ENCODE data around the gene GLIPR1L2.
"Not testable (repeated sequence)": the region's sequence is repeated elsewhere in the genome, so short reads cannot be mapped to it uniquely, and the experiment has no call there.

Gene GLIPR1L2

DNA sequence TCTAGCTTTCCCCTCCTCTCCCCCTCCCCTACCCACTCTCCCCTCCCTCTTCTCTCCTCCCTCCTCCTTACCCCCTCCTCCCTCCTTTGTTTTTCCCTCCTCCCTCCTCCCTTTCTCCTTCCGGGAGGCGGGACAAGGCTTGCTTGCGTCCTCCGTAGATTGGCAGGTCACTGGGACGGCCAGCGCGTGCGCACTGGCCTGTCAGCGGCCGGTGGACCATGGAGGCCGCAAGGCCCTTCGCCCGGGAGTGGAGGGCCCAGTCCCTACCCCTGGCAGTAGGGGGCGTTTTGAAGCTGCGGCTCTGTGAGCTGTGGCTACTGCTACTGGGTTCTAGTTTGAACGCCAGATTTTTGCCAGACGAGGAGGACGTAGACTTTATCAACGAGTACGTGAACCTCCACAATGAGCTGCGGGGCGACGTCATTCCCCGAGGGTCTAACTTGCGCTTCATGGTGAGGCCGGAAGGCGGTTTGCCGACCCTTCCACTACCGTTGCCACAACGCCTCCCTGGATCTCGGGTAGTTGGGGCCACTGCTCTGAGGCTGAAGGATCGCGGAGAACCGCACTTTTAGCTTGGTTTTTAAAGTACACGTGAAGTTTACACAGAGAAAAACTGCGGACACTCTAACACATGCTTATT is at the start of gene GLIPR1L2:
Gene GLIPR1L2 (plus strand): TSS at position 191 of the 640 bp plus-strand sequence. CDS start 28 bp downstream, at position 219.
- DNase-seq = peak; percentile 92

DNA sequence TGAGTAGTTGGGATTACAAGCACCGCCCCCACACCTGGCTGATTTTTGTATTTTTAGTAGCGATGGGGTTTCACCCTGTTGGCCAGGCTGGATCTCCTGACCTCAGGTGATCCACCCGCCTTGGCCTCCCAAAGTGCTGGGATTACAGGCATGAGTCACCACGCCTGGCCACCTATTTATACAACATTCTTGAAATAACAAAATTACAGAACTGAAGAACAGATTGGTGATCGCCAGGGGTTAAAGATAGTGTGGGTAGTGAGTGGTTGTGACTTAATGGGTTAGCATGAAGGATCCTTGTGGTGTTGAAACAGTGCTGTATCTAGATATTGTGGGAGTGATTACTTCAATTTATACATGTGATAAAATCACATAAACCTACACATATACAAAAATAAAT is 49.0 kb upstream of the GLIPR1L2 start:
- DNase-seq = no peak

DNA sequence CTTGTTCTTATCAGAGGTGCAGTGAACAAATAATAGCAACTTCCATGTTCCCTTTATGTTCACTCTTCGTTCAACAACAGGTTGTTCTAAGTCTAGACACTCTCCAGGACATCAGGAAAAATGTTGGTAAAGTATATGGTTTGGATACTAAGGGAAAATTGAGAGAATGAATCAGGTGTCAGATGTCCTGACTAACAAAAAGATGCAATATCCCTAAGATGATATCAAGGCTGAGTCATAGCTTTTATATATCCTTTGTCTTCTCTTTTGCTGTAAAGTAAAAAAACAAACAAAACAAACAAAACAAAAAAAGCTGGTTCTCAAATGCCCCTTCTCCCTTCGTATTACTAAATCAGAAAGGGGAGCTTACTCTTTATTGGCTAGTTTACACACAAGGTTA is 45.4 kb upstream of the GLIPR1L2 start:
- DNase-seq = no peak

DNA sequence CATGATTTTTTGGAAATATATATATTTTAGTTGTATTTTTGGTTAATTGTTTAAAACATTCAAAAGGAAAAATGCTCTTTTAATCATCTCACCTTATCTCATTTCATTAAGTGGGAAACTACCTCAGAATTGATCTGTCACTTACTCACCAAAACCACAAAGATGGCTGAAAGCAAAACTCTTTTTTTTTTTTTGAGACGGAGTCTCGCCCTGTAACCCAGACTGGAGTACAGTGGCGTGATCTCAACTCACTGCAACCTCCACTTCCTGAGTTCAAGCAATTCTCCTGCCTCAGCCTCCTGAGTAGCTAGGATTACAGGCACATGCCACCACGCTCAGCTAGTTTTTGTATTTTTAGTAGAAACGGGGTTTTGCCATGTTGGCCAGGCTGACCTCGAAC is 44.7 kb upstream of the GLIPR1L2 start:
- DNase-seq = not testable (repeated sequence)

DNA sequence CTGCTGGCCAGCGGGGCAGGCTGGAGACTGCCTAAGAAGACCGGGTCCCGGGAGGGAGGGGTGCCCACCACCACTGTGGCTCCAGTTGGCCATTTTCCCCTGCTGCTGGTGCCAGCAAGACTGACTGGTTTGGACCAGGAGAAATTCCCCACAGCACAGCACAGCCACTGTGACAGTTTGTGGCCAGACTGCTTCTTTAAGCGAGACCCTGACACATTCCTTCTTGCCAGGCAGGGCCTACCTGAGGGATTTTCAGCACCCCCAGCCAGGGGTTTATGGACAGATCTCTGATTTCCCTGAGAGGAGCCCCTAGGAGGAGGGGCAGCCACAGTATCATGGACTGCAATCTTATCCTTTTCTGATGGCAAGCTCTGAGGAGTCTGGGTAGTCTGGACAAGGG is 40.9 kb upstream of the GLIPR1L2 start:
- DNase-seq = no peak

DNA sequence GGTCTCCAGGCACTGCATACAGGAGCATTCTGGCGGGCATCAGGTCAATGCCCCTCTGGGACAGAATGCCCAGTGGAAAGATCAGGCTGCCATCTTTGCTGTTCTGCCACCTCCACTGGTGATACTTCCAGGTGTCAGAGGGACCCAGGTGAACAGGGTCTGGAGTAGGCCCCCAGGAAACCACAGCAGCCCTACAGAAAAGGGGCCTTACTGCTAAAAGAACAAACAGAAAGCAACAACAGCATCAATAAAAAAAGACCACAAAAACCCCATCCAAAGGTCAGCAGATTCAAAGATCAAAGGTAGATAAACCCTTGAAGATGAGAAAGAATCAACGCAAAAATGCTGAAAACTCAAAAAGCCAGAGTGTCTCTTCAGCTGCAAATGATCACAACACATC is 40.5 kb upstream of the GLIPR1L2 start:
- DNase-seq = no peak

DNA sequence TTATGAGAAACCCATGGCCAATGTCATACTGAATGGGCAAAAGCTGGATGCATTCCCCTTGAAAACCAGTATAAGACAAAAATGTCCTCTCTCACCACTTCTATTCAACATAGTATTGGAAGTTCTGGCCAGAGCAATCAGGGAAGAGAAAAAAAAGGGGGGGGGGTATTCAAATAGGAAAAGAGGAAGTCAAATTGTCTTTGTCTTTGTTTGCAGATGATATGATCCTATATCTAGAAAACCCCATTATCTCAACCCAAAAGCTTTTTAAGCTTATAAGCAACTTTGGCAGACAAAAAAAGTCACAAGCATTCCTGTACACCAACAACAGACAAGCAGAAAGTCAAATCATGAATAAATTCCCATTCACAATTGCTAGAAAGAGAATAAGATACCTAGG is 36.9 kb upstream of the GLIPR1L2 start:
- no peak for DNase-seq

DNA sequence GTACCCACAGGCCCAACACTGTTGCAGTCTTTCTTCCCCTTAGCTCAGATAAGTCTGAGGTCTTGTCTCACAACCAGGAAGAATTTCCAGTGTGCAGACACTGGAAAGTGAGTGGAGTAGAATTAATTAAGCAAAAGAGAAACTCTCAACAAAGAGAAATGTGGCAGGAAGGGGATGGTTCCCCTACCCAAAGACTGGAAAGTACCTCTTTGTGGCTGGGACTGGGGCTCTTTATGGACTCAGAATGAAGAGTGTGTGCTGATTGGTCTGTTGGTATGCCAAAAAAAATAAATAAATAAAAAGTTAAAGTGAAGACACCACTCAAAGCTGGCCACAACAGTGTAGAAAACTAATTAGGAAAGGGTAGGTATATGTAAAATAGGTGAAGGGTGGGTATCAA is 30.0 kb upstream of the GLIPR1L2 start:
- DNase-seq = no peak

DNA sequence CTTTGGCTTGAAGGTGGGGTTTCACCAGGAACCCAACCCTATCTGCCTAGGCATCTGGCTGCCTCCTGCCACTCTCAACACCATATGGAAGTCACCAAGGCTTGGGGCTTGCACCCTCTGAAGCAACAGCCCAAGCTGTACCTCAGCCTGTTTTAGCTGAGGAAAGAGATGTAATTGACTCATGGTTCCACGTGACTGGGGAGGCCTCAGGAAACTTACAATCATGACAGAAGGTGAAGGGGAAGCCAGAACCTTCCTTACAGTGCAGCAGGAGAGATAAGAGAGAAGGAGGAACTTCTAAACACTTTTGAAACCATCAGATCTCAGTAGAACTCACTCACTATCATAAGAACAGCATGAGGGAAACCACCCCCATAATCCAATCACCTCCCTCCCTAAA is 29.5 kb upstream of the GLIPR1L2 start:
- DNase-seq = no peak

DNA sequence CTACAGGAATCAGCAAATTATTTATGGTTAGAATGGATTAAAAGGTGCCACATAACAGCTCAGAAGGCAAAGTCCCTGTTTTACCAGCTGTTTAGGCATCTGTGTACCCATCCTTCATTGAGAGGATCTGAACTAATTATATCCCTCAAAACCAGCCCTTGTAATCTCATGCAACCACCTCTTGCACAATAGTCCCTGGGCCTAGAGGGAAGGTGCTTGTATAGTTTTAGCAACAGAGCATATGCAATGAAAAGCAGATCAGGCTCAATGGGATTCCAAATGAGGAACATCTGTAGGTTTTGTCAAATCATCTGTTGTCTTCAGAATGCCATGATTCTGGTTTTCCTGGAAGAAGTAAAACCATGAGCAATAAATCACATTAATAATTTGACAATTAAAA is 26.0 kb upstream of the GLIPR1L2 start:
- DNase-seq = no peak

DNA sequence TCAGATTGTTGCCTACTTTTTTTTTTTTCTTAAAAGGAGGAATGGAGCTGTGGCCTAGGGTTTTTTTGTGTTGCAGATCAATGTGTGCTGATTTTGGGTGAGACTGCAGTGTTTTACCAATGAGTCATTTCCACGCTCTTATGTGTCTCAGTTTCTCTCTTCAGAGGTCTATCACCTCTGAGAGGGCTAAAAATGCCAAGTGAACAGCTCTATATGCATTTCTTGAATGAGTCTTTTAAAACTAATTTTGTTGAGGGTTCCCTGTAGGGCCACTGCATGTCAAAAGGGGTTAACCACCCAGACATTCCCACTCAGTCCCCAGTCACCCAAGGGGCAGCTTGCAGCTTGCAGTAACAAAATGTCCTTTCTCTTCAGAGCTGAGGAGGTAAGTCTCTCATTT is 24.3 kb upstream of the GLIPR1L2 start:
- DNase-seq = no peak

DNA sequence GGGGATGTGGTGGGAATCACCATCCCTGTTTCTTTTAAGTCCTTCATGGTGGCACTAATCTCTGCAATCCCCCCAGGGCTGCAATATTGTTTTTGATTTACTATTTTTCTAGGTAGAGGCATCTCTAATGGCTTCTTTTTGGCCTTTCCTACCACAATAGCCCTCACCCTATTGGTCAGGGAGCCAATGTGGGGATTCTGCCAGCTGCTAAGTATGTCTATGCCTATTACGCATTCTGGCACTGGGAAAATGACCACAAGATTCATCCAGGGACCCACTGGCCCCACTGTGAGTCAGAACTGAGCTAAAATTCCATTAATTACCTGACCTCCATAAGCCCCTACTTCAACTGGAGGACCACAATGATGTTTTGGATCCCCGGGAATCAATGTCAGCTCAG is 15.9 kb upstream of the GLIPR1L2 start:
- DNase-seq = no peak

DNA sequence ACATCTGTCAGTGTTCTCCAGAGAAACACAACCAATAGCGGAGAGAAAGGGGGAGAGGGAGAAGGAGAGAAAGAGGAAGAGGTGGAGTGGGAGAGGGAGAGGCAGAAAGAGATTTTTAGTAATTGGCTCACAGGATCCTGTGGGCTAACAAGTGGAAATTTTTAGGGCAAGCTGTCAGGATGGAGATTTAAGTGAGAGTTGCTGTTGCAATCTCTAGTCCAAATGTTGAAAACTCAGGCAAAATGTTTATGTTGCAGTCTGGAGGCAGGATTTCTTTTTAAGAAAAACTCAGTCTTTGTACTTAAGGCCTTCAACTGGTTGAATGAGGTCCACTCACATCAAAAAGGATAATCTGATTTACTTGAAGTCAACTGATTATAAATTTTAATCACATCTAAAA is 12.5 kb upstream of the GLIPR1L2 start:
- no peak for DNase-seq

DNA sequence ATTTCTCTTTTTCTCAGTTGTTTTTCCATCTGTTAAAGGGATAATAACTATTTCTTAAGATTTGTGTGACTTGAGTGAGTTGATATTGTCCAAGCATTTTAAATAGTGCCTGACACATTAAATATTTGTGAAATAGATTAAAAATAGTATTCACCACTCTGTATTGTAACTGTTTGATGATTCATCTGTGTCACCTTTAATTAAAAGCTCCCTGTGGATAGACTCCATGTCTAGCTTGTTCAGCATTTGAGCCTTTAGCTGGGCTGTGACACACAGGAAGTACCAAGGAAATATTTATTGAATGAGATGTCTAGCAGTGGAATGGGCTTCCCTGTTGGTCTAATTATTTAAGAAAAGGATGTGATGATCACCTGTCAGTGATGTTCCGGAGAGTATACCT is 1.8 kb upstream of the GLIPR1L2 start:
- no peak for DNase-seq

DNA sequence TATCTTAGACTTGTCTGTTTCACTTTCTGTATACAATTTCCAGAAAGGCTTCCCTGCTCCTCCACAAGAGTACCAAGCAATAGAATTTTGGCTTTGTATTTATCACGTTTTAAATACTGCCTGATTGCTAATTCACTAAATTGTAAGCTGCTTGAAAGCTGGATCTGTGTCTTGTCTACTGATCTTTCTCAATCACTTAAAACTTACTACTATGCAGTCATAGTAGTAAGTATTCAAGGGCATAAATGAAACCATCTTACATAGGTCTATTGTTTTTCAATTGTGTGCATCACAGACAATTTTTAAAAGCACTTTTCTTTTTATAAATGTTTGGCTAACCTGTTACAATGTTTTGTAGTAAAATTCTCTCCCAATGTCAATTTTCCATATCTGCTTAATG is 1.2 kb upstream of the GLIPR1L2 start:
- no peak for DNase-seq

DNA sequence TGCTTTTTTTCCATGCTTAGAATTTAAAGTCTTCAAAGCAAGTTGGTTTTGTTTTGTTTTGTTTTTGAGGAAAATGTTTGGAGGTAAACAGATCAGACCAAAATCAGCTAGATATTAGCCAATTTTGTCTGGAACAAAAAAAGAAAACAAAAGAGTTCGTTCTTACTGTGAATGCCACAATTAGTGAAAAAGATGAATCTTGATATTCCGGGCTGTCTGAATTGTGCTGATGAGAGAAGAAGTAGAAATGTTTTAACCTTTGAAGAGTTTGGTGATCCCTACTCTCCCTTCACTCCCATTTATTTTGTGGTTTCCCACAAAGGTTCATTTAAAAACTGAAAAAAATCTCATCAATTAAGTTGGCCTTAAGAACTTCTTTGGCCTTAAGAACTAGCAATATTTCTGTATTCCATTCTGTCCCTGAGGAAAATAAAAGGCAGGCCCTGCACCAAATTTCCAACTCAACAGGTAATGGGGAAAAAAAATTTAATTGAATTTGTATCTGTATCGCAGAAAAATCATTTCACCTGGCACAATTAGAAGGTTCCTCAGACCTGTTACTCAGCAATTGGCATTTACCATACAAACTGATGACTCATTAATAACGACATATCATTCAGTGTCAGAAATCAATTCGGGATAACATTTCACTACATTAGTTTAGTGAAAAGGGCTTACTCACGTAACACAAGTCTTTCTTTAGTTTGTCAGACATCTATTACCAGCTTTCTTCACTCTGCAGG is 562 bp upstream of the GLIPR1L2 start:
- DNase-seq = no peak

DNA sequence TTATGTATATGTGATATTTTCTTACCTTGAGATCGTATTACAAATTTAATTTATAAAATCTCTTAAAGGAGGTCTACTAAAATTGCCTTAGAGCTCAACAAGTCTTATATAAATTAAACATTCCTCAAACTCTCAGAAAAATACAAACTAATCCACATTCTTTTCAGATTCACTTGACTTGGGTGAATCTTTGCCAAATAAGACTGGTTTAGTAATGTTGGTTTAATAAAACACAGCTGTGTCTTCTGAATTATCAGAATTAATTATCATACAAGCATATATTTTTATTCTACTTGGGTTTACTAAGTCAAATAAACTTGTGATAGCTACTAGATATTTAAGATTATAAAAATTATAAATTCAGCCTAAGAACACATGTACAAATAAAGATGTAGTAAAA is 13.3 kb downstream of the GLIPR1L2 start:
- no peak for DNase-seq

DNA sequence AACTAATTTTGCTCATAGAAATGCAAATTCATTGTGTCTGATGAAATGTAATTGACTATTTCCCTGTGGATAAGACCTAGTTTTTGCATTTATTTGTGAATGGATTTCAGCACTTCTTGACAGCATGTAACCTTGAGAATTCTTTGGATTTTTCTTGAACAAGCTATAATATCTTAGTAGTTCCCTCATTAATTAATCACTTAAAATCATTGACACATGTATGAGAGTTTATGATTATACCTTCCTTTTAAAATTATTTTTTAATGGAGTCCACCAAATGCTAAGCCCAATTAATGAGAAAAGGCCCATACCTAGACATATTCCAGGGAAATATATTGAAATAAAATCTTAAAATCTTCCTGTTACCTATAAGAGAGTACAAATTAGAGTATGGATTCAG is 16.8 kb downstream of the GLIPR1L2 start:
- no peak for DNase-seq

DNA sequence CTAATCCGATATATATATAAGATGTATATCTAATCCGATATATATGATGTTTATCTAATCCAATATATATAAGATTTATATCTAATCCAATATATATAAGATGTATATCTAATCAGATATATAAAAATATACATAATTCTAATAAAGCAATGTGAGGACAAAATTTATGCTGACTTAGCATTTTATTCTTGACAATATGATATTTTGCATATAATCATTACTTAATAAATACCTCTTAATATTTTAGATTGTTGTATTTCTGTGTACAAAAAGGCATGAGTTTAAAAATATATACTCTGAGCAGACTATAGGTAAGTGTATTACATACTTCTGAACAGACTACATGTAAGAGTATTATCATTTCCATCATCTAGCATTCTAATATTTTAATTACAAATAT is 18.9 kb downstream of the GLIPR1L2 start:
- DNase-seq = no peak

DNA sequence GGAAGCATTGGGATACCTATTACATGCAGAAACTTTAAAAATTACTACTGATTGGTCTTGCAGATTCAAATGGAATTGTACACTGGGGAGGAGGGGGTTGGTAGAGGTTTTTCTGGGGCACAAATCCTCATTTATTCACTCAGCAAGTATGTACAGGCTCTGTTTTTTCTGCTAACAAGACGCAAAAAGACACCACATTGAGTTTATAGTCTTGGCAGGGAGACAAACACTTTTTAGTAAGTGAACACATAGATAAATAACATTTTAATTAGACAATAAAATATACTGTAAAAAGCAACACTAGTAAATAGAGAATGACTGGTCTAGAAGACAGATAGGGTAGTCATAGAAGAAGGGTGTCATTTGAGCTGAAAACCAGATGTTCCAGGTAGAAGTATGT is 23.8 kb downstream of the GLIPR1L2 start:
- no peak for DNase-seq

DNA sequence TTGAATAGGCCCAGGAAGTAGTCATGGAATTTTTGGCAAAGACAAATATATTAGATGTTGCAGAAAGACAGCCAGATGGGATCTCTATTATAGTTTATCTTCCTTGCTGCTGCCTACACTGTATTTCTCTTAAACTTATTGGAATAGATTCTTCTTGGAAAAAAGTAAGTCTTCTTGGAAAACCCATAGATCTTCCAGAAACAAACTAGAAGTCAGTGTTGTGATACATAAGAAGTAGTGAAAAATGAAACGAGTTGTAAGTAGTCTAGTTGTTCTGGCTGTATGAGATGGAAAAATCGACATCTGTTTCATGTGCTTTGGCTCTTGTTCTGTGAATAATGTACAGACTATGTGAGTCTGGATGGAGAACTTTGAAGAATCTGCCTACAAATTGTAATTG is 29.0 kb downstream of the GLIPR1L2 start:
- no peak for DNase-seq

DNA sequence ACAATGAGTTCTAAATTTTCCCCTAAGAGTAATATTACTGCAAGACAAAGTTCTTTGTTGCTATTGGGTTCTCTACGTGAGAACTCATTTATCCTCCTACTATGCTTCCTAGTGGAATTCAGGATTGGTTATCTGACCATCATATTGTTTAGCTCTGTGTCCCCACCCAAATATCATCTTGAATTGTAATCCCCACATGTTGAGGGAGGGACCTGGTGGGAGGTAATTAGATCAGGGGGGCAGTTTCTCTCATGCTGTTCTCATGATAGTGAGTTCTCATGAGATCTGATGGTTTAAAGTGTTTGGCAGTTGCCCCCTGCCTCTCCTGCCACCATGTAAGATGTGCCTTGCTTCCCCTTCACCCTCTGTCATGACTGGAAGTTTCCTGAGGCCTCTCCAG is 36.6 kb downstream of the GLIPR1L2 start:
- DNase-seq = no peak

DNA sequence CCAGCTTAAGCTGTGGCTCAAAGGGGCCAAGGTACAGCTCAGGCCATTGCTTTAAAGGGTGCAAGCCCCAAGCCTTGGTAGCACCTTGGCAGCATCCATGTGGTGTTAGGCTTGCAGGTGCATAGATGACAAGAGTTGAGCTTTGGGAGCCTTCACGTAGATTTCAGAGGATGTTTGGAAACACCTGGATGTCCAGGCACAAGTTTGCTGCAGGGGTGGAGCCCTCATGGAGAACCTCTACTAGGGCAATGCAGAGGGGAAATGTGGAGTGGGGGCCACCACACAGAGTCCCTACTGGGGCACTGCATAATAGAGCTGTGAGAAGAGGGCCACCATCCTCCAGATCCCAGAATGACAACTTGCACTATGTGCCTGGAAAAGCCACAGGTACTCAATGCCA is 37.9 kb downstream of the GLIPR1L2 start:
- no peak for DNase-seq

DNA sequence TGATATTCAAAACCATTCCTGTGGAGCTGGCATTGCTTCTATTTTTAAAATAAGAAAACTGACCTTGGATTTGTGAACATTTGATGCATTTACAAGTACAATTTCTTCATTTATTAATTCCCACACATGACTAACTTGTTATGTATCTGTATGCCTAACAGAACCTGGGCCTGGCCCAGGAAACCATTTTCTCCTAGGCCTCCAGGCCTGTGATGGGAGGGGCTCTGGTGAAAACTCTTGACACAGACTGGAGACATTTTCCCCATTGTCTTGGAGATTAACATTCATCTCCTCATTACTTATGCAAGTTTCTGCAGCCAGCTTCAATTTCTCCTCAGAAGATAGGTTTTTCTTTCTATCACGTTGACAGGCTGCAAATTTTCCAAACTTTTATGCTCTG is 42.0 kb downstream of the GLIPR1L2 start:
- no peak for DNase-seq

DNA sequence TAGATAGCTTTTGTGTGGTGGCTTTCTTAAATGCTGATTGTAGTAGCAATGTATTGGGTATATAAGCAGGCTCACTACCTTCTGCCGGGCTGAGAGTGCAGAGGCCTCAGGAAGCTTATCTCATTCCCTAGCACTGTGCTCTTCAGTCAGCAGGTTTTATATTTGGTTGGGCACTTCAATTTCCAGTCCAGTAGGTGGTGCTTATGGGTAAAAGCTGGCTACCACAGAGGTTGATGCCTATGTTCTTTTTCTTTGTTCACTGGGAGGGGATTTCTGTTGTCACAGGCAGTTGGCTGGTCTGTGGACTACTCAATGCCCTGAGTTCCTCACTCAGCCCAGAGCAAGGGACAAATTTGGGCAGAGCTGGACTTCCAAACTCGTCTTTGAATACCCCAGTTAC is 46.7 kb downstream of the GLIPR1L2 start:
- DNase-seq = peak; percentile 5

All from CD4-positive, alpha-beta T cell treated with Interleukin-6 for 4 hours (primary cell).